Neural progenitor cell (in vitro differentiated cells): Measurements from ENCODE around the gene CASK. TPM values are rescaled to one million over a fixed set of nuclear protein-coding genes. Genes with fewer than 3 reads are reported as not detected.
A peak's percentile ranks its signal among the peaks of the same experiment; 100 is the strongest.

Source experiments
- DNase-seq: peaks from one replicate; pipeline ENCODE4 v3.0.0-alpha.2; 2016; ENCODE audit warnings: low spot score
- H2AFZ ChIP-seq: fragments of 200-600 bp; sonication (generic); replicated peaks from 2 replicates; pipeline ENCODE4 v1.6.1; 2016; ENCODE audit warnings: antibody characterized with exemption
- H3F3A ChIP-seq: fragments of 200-600 bp; sonication (generic); 2 replicates; pipeline ENCODE4 v1.6.1; 2016; ENCODE audit warnings: antibody characterized with exemption, low read depth
- H3K27ac ChIP-seq: fragments of 200-600 bp; sonication (generic); 2 replicates; pipeline ENCODE4 v1.5.1; 2016; ENCODE audit warnings: mild to moderate bottlenecking
- H3K27me3 ChIP-seq: fragments of 200-600 bp; sonication (generic); 2 replicates; pipeline ENCODE4 v1.6.1; 2016; ENCODE audit warnings: mild to moderate bottlenecking, moderate library complexity
- H3K36me3 ChIP-seq: fragments of 200-600 bp; sonication (generic); 2 replicates; pipeline ENCODE4 v1.5.1; 2016
- H3K4me1 ChIP-seq: fragments of 200-600 bp; sonication (generic); 2 replicates; pipeline ENCODE4 v1.6.1; 2016; ENCODE audit warnings: mixed run types
- H3K4me2 ChIP-seq: fragments of 200-600 bp; sonication (generic); 2 replicates; pipeline ENCODE4 v1.6.1; 2016
- H3K4me3 ChIP-seq: fragments of 200-600 bp; sonication (generic); 2 replicates; pipeline ENCODE4 v1.5.1; 2016
- H3K79me2 ChIP-seq: fragments of 200-600 bp; sonication (generic); 2 replicates; pipeline ENCODE4 v1.6.1; 2016; ENCODE audit warnings: low read depth
- H3K9ac ChIP-seq: fragments of 200-600 bp; sonication (generic); 2 replicates; pipeline ENCODE4 v1.6.1; 2016
- H3K9me3 ChIP-seq: fragments of 200-600 bp; sonication (generic); 2 replicates; pipeline ENCODE4 v1.5.1; 2016; ENCODE audit warnings: low read depth
- H4K20me1 ChIP-seq: fragments of 200-600 bp; sonication (generic); 2 replicates; pipeline ENCODE4 v1.6.1; 2016; ENCODE audit warnings: low read depth
- H3K27ac Mint-ChIP-seq: 3 replicates; pipeline ENCODE4 v1.8.0; 2021; ENCODE audit warnings: mixed read lengths
- H3K27me3 Mint-ChIP-seq: 2 replicates; pipeline ENCODE4 v1.8.0; 2022; ENCODE audit warnings: low read depth, mild to moderate bottlenecking, inconsistent platforms, moderate library complexity, mixed read lengths; ENCODE audit not compliant: insufficient read depth
- H3K36me3 Mint-ChIP-seq: 3 replicates; pipeline ENCODE4 v1.8.0; 2021; ENCODE audit warnings: mixed read lengths
- H3K4me1 Mint-ChIP-seq: 3 replicates; pipeline ENCODE4 v1.8.0; 2021; ENCODE audit warnings: mixed read lengths
- H3K4me3 Mint-ChIP-seq: 3 replicates; pipeline ENCODE4 v1.8.0; 2021; ENCODE audit warnings: mild to moderate bottlenecking, moderate library complexity, mixed read lengths
- H3K9me3 Mint-ChIP-seq: 3 replicates; pipeline ENCODE4 v1.8.0; 2020; ENCODE audit warnings: mixed read lengths
- CTCF ChIP-seq: fragments of 200-600 bp; sonication (generic); IDR thresholded peaks from 2 replicates; pipeline ENCODE4 v1.5.1; 2017; ENCODE audit warnings: antibody characterized with exemption, mild to moderate bottlenecking
- EZH2 ChIP-seq: fragments of 200-600 bp; sonication (generic); IDR thresholded peaks from 2 replicates; pipeline ENCODE4 v1.6.1; 2017; ENCODE audit warnings: antibody characterized with exemption, mild to moderate bottlenecking, moderate library complexity
- EZH2phosphoT487 ChIP-seq: fragments of 200-600 bp; sonication (generic); IDR thresholded peaks from 2 replicates; pipeline ENCODE4 v1.6.1; 2017; ENCODE audit warnings: antibody characterized with exemption
- total RNA-seq: library from RNA; depleted of rRNA; stranded (reverse); fragments of >200 nt; gene quantifications from 2 replicates; pipeline ENCODE4 v1.2.3, GENCODE V29; 2015; ENCODE audit warnings: low replicate concordance

Gene CASK
- total RNA-seq, 1 donor from 2014 or later, result 85.4 TPM

- no peaks in the 10 kb centered on the region for H3K4me1 Mint-ChIP-seq
- no peak overlapping the region for H2AFZ ChIP-seq
- no peaks in the 10 kb centered on the region for H3F3A ChIP-seq
- no peak overlapping the region for H3K4me2 ChIP-seq
- H3K79me2 ChIP-seq, result no peaks in the 10 kb centered on the region
- no peak overlapping the region for H3K9ac ChIP-seq
- H3K4me3 ChIP-seq, result no peak overlapping the region
- no peak for DNase-seq
- no peaks in the 10 kb centered on the region for H3K4me1 ChIP-seq
- H3K27ac Mint-ChIP-seq, result no peak overlapping the region
- TF ChIP-seq EZH2 (no peak), EZH2phosphoT487 (no peak), CTCF (no peak)
- no peaks in the 10 kb centered on the region for H3K9me3 ChIP-seq
- no peaks in the 10 kb centered on the region for H4K20me1 ChIP-seq
- H3K36me3 Mint-ChIP-seq, result no peaks in the 10 kb centered on the region
- H3K36me3 ChIP-seq, result no peaks in the 10 kb centered on the region
- no peaks in the 10 kb centered on the region for H3K27me3 ChIP-seq
- no peak overlapping the region for H3K4me3 Mint-ChIP-seq
- H3K27me3 Mint-ChIP-seq, result peaks cover 2% of the 10 kb centered on the region
- no peak overlapping the region for H3K27ac ChIP-seq
- peaks cover 3% of the 10 kb centered on the region for H3K9me3 Mint-ChIP-seq
Observed at GRCh38 chrX:41931591-41931990, 8.2 kb upstream of the CASK start.

GRCh38 chrX:41923978-41924683 is 777 bp upstream of the CASK start:
- Histone ChIP-seq H3K4me2 (peak overlapping the region; percentile 76), H3F3A (no peaks in the 10 kb centered on the region), H4K20me1 (peaks cover 19% of the 10 kb centered on the region), H3K36me3 (no peaks in the 10 kb centered on the region), H3K79me2 (peaks cover 37% of the 10 kb centered on the region), H3K27me3 (no peaks in the 10 kb centered on the region), H3K9me3 (no peaks in the 10 kb centered on the region), H3K9ac (peak overlapping the region; percentile 33), H3K4me3 (peak overlapping the region; percentile 68), H3K4me1 (peaks cover 12% of the 10 kb centered on the region), H3K27ac (peak overlapping the region; percentile 27), H2AFZ (peak overlapping the region; percentile 93)
- H3K27ac Mint-ChIP-seq, result peak overlapping the region; percentile 51
- TF ChIP-seq CTCF, result no peak
- no peak for TF ChIP-seq EZH2
- TF ChIP-seq EZH2phosphoT487, result no peak
- H3K4me3 Mint-ChIP-seq, result peak overlapping the region; percentile 91
- H3K36me3 Mint-ChIP-seq, result no peaks in the 10 kb centered on the region
- peaks cover 7% of the 10 kb centered on the region for H3K9me3 Mint-ChIP-seq
- peaks cover 2% of the 10 kb centered on the region for H3K27me3 Mint-ChIP-seq
- H3K4me1 Mint-ChIP-seq, result peaks cover 3% of the 10 kb centered on the region
- peak; percentile 8 for DNase-seq

- Histone ChIP-seq H3K4me3 (peak overlapping the region; percentile 68), H3K4me2 (peak overlapping the region; percentile 77), H3K79me2 (peaks cover 53% of the 10 kb centered on the region), H4K20me1 (peaks cover 35% of the 10 kb centered on the region), H3K4me1 (peaks cover 19% of the 10 kb centered on the region), H3K9ac (peak overlapping the region; percentile 10), H3K27ac (no peak overlapping the region), H2AFZ (no peak overlapping the region), H3K9me3 (no peaks in the 10 kb centered on the region), H3K36me3 (no peaks in the 10 kb centered on the region), H3K27me3 (no peaks in the 10 kb centered on the region), H3F3A (no peaks in the 10 kb centered on the region)
- Mint-ChIP-seq H3K36me3 (no peaks in the 10 kb centered on the region), H3K4me1 (peaks cover 3% of the 10 kb centered on the region), H3K27ac (peak overlapping the region; percentile 58), H3K9me3 (peaks cover 9% of the 10 kb centered on the region), H3K4me3 (peak overlapping the region; percentile 92), H3K27me3 (peaks cover 2% of the 10 kb centered on the region)
- DNase-seq, result peak; percentile 61
- TF ChIP-seq EZH2phosphoT487, result no peak
- peak; percentile 24 for TF ChIP-seq CTCF
Observed at GRCh38 chrX:41922431-41923151, 763 bp downstream of the CASK start.
